ENCODE measurements around the gene FA2H.
A peak's percentile ranks its signal among the peaks of the same experiment; 100 is the strongest.
"Not testable (repeated sequence)": the region's sequence is repeated elsewhere in the genome, so short reads cannot be mapped to it uniquely, and the experiment has no call there.

The FA2H gene

DNA sequence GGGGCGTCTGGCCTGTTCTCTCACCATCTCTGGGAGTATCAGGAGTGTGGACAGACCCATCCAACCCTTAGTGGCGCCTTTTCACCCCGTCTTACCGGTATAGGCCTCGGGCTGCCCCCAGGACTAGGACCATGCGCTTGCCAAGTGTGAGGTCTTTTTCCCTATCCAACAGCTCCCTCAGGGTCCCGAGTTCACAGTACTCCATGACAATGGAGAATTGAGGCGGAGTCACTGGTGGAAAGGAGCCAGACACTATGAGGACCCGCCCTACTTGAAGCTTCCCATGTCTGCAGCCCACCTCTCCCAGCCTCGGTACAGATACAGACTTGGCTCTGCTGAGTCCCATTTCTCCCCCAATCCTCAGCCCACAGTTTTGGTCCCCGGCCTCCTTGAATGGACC lies 92.1 kb downstream of the FA2H start:
- no peak for DNase-seq (ENCODE audit: low read depth in 2 of 2)

DNA sequence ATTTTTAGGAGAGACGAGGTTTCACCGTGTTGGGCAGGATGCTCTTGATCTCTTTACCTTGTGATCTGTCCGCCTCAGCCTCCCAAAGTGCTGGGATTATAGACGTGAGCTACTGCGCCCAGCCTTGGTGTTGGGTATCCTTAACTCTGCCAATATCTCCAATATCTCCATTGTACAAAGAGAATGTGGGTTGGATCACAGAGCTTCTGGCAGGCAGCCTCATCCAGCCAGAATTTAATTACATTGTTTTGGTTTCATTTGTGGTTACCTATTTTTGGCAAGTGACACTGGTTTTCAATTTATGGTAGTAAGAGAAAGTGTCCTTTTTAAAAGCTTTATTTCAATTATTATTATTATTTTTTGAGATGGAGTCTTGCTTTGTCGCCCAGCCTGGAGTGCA lies 93.9 kb downstream of the FA2H start:
- no peak for DNase-seq (ENCODE audit: low read depth in 2 of 2)

DNA sequence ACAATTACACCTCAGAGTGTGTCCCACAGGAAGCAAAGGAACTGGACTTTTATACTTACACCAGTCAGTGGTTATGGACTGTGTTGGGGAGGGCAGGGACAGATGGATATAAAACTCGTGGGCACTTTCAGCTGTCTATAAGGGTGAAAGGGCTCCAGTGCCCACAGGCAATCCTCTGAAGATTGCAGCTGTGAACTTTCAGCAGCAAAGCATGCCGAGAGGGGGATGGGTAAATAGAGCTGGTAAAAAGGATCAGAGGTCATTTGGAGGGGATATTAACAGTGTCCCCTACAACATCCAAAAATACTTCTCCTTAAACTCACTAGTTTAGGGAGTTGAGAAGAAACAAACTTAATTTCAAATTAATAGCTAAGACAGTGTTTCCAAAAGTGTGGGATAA lies 94.6 kb downstream of the FA2H start:
- no peak for DNase-seq (ENCODE audit: low read depth in 2 of 2)

- DNase-seq (ENCODE audit: low read depth in 2 of 2), result no peak
Observed at GRCh38 chr16:74677868-74678267, 96.8 kb downstream of the FA2H start.

DNA sequence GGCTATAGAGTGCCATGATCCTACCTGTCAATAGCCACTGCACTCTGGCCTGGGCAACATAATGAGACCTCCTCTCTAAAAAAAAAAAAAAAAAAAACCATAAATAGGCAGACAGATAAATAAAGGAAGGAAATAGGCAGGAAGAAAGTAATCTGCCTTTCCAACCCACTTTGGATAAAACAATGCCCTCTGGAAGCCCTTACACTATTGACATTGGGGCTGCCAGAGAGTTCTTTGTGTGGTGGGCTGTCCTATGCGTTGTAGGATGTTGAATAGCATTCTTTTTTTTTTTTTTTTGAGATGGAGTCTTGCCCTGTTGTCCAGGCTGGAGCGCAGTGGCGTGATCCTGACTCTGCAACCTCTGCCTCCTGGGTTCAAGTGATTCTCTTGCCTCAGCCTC lies 100.7 kb downstream of the FA2H start:
- DNase-seq (ENCODE audit: low read depth in 2 of 2), result no peak

- not testable (repeated sequence) for DNase-seq (ENCODE audit: low read depth in 2 of 2)
Observed at GRCh38 chr16:74668877-74669276, 105.7 kb downstream of the FA2H start.

DNA sequence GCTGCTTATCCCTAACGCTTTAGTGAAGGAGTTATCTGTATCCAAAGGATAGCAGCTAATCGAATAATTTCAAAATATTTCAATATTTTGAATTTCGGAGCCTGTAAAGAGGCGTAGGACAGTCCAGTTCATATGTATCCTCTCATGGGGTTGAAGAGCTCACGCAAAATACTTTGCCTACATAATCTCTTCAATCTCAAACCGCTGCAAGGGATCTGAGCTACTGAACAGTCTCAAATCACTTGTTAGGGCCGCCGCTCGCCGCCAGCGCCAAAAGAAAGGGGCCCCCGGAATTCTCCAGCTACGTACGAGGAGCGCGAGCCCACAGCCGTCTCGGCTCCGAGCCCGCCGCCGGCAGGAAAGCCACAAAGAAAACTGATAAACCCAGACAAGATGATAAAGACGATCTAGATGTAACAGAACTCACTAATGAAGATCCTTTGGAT lies 107.3 kb downstream of the FA2H start:
- peak; percentile 21 to 42 for DNase-seq (ENCODE audit: low read depth in 2 of 2)

GRCh38 chr16:74666425-74667254 lies 108.0 kb downstream of the FA2H start, which contains the start of gene RFWD3:
Gene RFWD3 (minus strand): TSS chr16:74666877. CDS start chr16:74661449, 5,428 bp downstream.
- DNase-seq (ENCODE audit: low read depth in 2 of 2), result peak; percentile 88 to 94

DNA sequence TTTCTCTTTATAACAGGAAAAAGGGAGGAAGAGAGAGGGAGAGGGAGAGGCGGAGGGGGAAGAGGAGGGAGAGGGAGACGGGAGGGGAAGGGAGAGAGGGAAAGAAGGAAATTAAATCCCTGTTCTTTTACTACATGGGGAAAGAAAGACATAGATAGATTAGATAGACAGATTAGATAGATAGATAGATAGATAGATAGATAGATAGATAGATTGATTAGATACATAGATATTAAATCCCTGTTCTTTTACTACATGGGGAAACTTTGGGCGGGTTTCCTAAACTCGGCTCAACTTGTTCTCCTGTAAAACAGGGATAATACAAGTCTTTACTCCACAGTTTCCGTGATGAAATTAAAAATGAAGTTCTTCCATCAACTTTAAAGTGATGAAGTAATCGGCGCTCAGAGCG lies 108.6 kb downstream of the FA2H start:
- no peak for DNase-seq (ENCODE audit: low read depth in 2 of 2)

Data from stimulated activated CD4-positive, alpha-beta T cell treated with anti-CD3 and anti-CD28 coated beads, Interleukin-4, amount 100 ng/mL, for 48 hours (primary cell).